ENCODE data around the gene MTA3. TPM values are rescaled to one million over a fixed set of nuclear protein-coding genes. Genes with fewer than 3 reads are reported as not detected.

The MTA3 gene
- total and polyA plus RNA-seq, 8 donors: 16.8 to 28.1 (median 21.6) TPM

DNA sequence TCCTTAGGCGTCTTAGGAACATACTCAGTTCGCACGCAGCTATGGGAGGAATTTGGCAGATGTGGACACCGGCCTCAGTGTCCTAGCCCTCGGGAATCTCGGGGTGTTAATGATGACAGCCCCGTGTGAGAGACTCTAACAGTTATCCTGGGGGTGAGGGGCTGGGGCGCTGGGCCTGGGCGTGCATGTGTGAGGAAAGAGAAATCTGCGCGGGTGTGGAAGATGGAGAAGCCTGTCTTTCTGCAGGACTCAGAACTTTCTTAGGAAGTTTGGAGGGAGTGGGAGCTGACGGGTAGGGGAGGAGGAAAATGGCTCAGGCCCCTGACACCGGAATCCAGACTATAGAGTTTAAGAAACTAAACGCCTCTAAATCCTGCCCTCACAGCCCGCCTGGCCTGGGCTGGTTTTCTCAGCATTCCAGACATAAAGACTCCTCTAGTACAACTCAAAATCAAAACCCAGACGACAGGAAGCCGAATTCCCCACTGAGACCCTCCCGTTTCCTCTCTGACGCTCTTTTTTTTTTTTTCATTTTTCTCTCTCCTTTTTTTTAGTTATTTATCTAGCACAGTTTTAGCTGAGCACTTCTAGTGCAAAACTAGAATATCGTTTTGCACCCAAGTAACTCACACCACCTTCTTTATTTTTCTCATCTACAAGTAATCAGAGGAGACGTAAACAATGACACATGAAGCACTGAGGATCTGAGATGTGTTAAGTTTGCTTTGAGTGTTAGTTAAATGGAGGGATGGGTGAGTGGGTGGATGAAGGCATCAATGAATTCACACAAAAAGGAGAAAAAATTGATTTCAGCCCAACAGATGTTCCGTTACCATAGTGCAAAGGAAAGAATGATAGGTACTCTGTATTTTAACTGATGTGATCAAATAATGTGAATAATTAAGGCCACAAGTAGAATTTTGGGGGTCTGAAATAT lies 225.2 kb downstream of the MTA3 start:
- peaks cover 2 to 15% (median 8%) of the 10 kb centered on the region in 3 donors for H3K4me1 ChIP-seq
- intact Hi-C loops (cut with DNase I): no loop called here
- no peaks in the 10 kb centered on the region for H3K27me3 ChIP-seq
- WGBS, 2 donors: 22 to 26% methylated on average over 22 of the region's 22 CpGs
- DNase-seq (peak in 1 of 6 donors; percentile 47), FAIRE-seq (no peak), ATAC-seq (peak; percentile 10 to 20 (median 15))
- peak overlapping the region; percentile 88 to 96 (median 92) for H3K27ac ChIP-seq
- no peaks in the 10 kb centered on the region for H3K9me3 ChIP-seq
- TF ChIP-seq, protein P1, sequence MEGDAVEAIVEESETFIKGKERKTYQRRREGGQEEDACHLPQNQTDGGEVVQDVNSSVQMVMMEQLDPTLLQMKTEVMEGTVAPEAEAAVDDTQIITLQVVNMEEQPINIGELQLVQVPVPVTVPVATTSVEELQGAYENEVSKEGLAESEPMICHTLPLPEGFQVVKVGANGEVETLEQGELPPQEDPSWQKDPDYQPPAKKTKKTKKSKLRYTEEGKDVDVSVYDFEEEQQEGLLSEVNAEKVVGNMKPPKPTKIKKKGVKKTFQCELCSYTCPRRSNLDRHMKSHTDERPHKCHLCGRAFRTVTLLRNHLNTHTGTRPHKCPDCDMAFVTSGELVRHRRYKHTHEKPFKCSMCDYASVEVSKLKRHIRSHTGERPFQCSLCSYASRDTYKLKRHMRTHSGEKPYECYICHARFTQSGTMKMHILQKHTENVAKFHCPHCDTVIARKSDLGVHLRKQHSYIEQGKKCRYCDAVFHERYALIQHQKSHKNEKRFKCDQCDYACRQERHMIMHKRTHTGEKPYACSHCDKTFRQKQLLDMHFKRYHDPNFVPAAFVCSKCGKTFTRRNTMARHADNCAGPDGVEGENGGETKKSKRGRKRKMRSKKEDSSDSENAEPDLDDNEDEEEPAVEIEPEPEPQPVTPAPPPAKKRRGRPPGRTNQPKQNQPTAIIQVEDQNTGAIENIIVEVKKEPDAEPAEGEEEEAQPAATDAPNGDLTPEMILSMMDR (IDR thresholded peaks at IDR 0.05): no peak
- H3K36me3 ChIP-seq: no peaks in the 10 kb centered on the region
- peak overlapping the region; percentile 56 to 88 (median 73) for H3K4me3 ChIP-seq

DNA sequence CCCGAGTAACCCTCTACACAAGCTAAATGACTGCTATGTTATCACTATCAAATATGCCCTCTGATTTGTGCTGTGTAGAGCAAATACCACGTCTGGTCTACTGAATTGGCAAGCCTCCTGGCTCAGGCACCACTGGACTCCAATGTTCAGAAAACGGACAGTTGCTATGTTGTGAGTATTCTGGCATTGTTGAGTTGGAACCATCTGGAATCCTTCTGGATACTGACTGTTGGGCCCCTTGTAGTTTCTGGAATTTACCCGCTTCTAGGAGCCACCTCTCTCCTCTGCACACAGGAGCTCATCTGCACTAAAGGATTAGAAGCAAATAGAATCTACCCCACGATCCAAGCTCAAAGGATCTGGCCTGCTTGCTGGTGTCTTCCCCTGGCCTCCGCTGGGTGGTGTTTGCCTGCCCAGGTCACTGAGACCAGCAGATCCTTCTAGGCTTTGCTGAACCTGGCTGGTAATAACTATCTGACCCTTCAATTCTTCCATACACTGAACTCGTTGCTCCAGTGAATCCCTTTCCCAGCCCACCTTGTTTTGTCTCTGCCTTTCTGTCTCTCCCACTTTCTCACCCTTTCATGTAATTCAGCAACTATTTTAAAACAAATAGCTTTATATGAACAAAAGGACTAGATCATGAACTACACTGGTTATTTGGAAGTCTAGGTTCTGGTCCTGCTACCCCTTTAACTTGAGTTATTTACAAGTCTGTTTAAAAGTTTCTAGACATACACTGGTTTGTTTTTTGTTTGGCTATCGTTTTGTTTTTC lies 226.0 kb downstream of the MTA3 start:
- 30 to 34% methylated on average over 8 of the region's 8 CpGs for WGBS, 2 donors
- Histone ChIP-seq H3K9me3 (no peaks in the 10 kb centered on the region), H3K36me3 (no peaks in the 10 kb centered on the region), H3K4me3 (peak overlapping the region in 3 of 4 donors; percentile 72 to 88 (median 74)), H3K27me3 (no peaks in the 10 kb centered on the region), H3K4me1 (peaks cover 2 to 15% (median 8%) of the 10 kb centered on the region in 3 donors), H3K27ac (peak overlapping the region; percentile 12 to 96 (median 92))
- peak; percentile 50 to 73 (median 66) for ATAC-seq
- peak in 5 of 6 donors; percentile 62 to 73 (median 68) for DNase-seq
- intact Hi-C loops (cut with DNase I): no loop called here
- TF ChIP-seq, protein P1 (IDR thresholded peaks at IDR 0.05): peak; percentile 18 to 43 (median 24)
- no peak for FAIRE-seq

DNA sequence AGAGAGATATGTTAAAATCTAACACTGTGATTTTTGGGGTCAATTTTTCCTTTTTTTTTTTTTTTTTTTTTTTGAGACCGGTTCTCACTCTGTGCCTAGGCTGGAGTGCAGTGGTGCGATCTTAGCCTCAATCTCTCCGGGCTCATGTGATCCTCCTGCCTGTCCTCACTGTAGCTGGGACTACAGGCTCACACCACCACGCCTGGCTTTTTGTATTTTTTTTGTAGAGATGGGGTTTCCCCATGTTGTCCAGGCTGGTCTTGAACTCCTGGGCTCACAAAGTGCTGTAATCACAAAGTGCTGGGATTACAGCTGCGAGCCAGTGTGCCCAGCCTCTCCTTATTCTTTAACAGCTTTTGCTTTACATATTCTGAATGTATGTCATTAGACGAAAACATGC lies 226.8 kb downstream of the MTA3 start:
- no peaks in the 10 kb centered on the region for H3K27me3 ChIP-seq
- FAIRE-seq (no peak), ATAC-seq (no peak), DNase-seq (no peak)
- no peaks in the 10 kb centered on the region for H3K9me3 ChIP-seq
- TF ChIP-seq, protein P1 (IDR thresholded peaks at IDR 0.05): no peak
- H3K36me3 ChIP-seq: no peaks in the 10 kb centered on the region
- H3K4me3 ChIP-seq: peak overlapping the region in 1 of 4 donors; percentile 88
- peaks cover 2 to 15% (median 8%) of the 10 kb centered on the region in 3 donors for H3K4me1 ChIP-seq
- intact Hi-C loops (cut with DNase I): no loop called here
- WGBS, 2 donors: 88 to 89% methylated on average over 6 of the region's 6 CpGs
- H3K27ac ChIP-seq: peak overlapping the region in 2 of 4 donors; percentile 24 to 96

DNA sequence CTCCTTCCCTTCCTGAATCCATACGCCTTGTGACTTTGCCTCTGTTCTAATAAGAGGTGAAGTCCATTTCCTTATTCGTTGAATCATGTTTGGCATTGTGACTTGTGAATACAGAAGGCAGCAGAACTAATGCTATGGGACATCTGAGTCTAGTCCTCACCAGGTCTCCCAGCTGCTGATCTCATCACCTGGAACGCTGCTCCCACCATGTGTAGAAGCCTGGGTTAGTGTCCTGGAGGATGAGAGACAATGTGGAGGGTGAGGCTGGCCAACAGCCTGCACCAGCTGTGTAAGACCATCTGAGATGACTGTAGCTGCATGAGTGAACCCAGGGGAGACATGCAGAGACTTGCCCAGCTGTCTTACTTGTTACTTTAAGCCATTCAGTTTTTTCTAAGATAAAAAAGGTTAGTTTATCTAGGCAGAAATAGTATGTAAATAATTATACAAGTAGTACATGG lies 227.4 kb downstream of the MTA3 start:
- DNase-seq: no peak
- no peaks in the 10 kb centered on the region for H3K36me3 ChIP-seq
- H3K4me3 ChIP-seq: peak overlapping the region in 1 of 4 donors; percentile 5
- no peaks in the 10 kb centered on the region for H3K27me3 ChIP-seq
- peaks cover 2 to 15% (median 8%) of the 10 kb centered on the region in 3 donors for H3K4me1 ChIP-seq
- peak in 1 of 4 donors; percentile 4 for ATAC-seq
- 37 to 63% methylated on average over 3 of the region's 3 CpGs for WGBS, 2 donors
- intact Hi-C loops (cut with DNase I): no loop called here
- FAIRE-seq: no peak
- no peaks in the 10 kb centered on the region for H3K9me3 ChIP-seq
- TF ChIP-seq, protein P1 (IDR thresholded peaks at IDR 0.05): no peak
- H3K27ac ChIP-seq: peak overlapping the region in 3 of 4 donors; percentile 24 to 96 (median 37)
